ENCODE results near the gene CPED1.

Gene CPED1

GRCh38 chr7:121005996-121006584, 17.6 kb downstream of the CPED1 start:
- ATAC-seq (ENCODE audit: low read depth) (no peak), DNase-seq (ENCODE audit: low spot score) (no peak)
- TF ChIP-seq CTCF (IDR thresholded peaks at IDR 0.05; ENCODE audit: poor library complexity, severe bottlenecking) = no peak
- no peaks in the 10 kb centered on the region for H3K36me3 ChIP-seq (ENCODE audit: low read depth)
- H3K27ac ChIP-seq (ENCODE audit: poor library complexity, severe bottlenecking) = no peak overlapping the region
- H3K27me3 ChIP-seq (ENCODE audit: insufficient read depth, poor library complexity, severe bottlenecking) = no peaks in the 10 kb centered on the region
- no peaks in the 10 kb centered on the region for H3K4me1 ChIP-seq (ENCODE audit: insufficient read depth, poor library complexity, severe bottlenecking)
- H3K4me3 ChIP-seq (ENCODE audit: severe bottlenecking) = no peak overlapping the region
- no peaks in the 10 kb centered on the region for H3K9me3 ChIP-seq (ENCODE audit: severe bottlenecking)

GRCh38 chr7:121006711-121007315, 18.3 kb downstream of the CPED1 start:
- H3K27ac ChIP-seq (ENCODE audit: poor library complexity, severe bottlenecking) = no peak overlapping the region
- H3K36me3 ChIP-seq (ENCODE audit: low read depth) = no peaks in the 10 kb centered on the region
- TF ChIP-seq CTCF (IDR thresholded peaks at IDR 0.05; ENCODE audit: poor library complexity, severe bottlenecking) = no peak
- DNase-seq (ENCODE audit: low spot score) (no peak), ATAC-seq (ENCODE audit: low read depth) (no peak)
- no peaks in the 10 kb centered on the region for H3K27me3 ChIP-seq (ENCODE audit: insufficient read depth, poor library complexity, severe bottlenecking)
- H3K4me3 ChIP-seq (ENCODE audit: severe bottlenecking) = no peak overlapping the region
- H3K4me1 ChIP-seq (ENCODE audit: insufficient read depth, poor library complexity, severe bottlenecking) = no peaks in the 10 kb centered on the region
- no peaks in the 10 kb centered on the region for H3K9me3 ChIP-seq (ENCODE audit: severe bottlenecking)

- ATAC-seq (ENCODE audit: low read depth) (no peak), DNase-seq (ENCODE audit: low spot score) (no peak)
- Histone ChIP-seq H3K9me3 (ENCODE audit: severe bottlenecking) (no peaks in the 10 kb centered on the region), H3K27me3 (ENCODE audit: insufficient read depth, poor library complexity, severe bottlenecking) (no peaks in the 10 kb centered on the region), H3K36me3 (ENCODE audit: low read depth) (no peaks in the 10 kb centered on the region), H3K27ac (ENCODE audit: poor library complexity, severe bottlenecking) (no peak overlapping the region), H3K4me1 (ENCODE audit: insufficient read depth, poor library complexity, severe bottlenecking) (no peaks in the 10 kb centered on the region), H3K4me3 (ENCODE audit: severe bottlenecking) (no peak overlapping the region)
- TF ChIP-seq CTCF (IDR thresholded peaks at IDR 0.05; ENCODE audit: poor library complexity, severe bottlenecking) = no peak
These were observed 20.3 kb downstream of the CPED1 start for GRCh38 chr7:121008816-121009215.

- H3K4me1 ChIP-seq (ENCODE audit: insufficient read depth, poor library complexity, severe bottlenecking) = no peaks in the 10 kb centered on the region
- ATAC-seq (ENCODE audit: low read depth) (no peak), DNase-seq (ENCODE audit: low spot score) (no peak)
- no peak overlapping the region for H3K27ac ChIP-seq (ENCODE audit: poor library complexity, severe bottlenecking)
- TF ChIP-seq CTCF (IDR thresholded peaks at IDR 0.05; ENCODE audit: poor library complexity, severe bottlenecking) = no peak
- no peaks in the 10 kb centered on the region for H3K9me3 ChIP-seq (ENCODE audit: severe bottlenecking)
- no peaks in the 10 kb centered on the region for H3K36me3 ChIP-seq (ENCODE audit: low read depth)
- no peak overlapping the region for H3K4me3 ChIP-seq (ENCODE audit: severe bottlenecking)
- no peaks in the 10 kb centered on the region for H3K27me3 ChIP-seq (ENCODE audit: insufficient read depth, poor library complexity, severe bottlenecking)
These were observed 22.9 kb downstream of the CPED1 start for GRCh38 chr7:121011401-121011800.

- Histone ChIP-seq H3K27ac (ENCODE audit: poor library complexity, severe bottlenecking) (no peak overlapping the region), H3K27me3 (ENCODE audit: insufficient read depth, poor library complexity, severe bottlenecking) (no peaks in the 10 kb centered on the region), H3K36me3 (ENCODE audit: low read depth) (no peaks in the 10 kb centered on the region), H3K4me3 (ENCODE audit: severe bottlenecking) (no peak overlapping the region), H3K9me3 (ENCODE audit: severe bottlenecking) (no peaks in the 10 kb centered on the region), H3K4me1 (ENCODE audit: insufficient read depth, poor library complexity, severe bottlenecking) (no peaks in the 10 kb centered on the region)
- DNase-seq (ENCODE audit: low spot score) (no peak), ATAC-seq (ENCODE audit: low read depth) (no peak)
- TF ChIP-seq CTCF (IDR thresholded peaks at IDR 0.05; ENCODE audit: poor library complexity, severe bottlenecking) = no peak
These were observed 23.8 kb downstream of the CPED1 start for GRCh38 chr7:121012170-121012874.

All from RWPE2 (cell line).